Ramos (cell line): ENCODE results near the gene GATAD2B.
"Not testable (repeated sequence)": the region's sequence is repeated elsewhere in the genome, so short reads cannot be mapped to it uniquely, and the experiment has no call there.

Experiments
- in situ Hi-C: fragments of 300-500 bp; cut with MboI; formaldehyde crosslinking; loops from one replicate; pipeline ENCODE4 v1.14.3; 2022; ENCODE audit warnings: low sequenced_read_pairs; ENCODE audit not compliant: unreplicated experiment

Gene GATAD2B

GRCh38 chr1:153899509-153899908, 23.3 kb downstream of the GATAD2B start:
- in situ Hi-C loops: no loop called here

- in situ Hi-C loops: not testable (repeated sequence)
Observed at GRCh38 chr1:153895866-153896265, 26.9 kb downstream of the GATAD2B start.

DNA sequence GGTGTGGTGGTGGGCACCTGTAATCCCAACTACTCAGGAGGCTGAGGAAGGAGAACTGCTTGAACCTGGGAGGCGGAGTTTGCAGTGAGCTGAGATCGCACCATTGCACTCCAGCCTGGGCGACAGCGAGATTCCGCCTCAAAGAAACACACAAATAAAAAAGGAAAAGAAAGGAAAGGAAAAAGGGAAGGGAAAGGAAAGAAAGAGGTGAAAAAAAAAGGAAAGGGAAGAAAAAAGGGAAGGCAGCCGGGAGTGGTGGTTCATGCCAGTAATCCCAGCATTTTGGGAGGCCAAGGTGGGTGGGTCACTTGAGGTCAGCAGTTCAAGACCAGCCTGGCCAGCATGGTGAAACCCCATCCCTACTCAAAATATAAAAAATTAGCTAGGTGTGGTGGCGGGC, 31.7 kb downstream of the GATAD2B start:
- in situ Hi-C loops: not testable (repeated sequence)

- in situ Hi-C loops: no loop called here
Observed at GRCh38 chr1:153888533-153888932, 34.2 kb downstream of the GATAD2B start.

GRCh38 chr1:153886127-153886526, 36.6 kb downstream of the GATAD2B start:
- in situ Hi-C loops: no loop called here

DNA sequence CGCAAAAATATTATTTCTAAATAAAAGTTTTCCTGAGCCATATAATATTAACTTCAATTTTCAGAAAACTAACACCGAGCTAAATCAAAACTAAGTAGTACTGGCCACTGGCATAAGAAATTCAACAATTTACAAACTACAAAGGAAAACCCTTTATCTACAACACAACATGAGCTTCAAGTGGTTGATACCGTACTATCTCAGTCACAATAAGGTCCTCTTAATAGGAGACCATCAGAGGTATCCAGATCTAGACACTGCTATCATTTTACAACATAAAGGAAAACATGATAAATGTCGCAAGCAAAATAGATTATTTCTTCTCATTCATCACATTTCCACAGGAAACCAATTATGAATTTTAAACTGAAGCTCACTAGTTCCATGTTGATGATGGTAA, 39.5 kb downstream of the GATAD2B start:
- in situ Hi-C loops: no loop called here

DNA sequence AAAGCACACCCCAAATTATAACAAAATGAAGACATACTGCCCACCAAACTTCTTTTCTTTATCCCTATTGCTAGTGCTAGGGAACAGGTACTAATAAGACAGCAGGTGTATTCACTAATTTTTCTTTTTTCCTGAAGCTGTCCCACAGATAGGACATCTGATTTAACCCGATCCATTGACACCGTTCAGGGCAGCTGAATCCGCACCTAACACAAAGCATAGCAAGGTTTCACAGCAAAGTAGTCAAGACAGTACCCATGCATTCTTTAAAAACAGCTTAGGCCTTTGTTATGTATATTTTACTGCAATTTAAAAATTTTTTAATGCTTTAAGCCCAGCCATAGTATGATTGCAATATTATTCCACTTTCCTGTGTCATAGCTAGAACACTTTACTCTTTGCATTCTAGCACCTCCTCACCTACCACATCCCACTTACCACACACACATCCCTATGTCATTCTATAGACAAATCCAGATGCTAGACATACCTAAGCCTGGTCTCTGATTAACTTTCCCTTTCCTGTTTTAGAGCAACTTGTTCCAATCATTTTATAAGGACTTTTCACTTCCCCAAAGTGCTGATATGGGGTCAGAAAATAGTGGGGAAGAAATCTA, 40.4 kb downstream of the GATAD2B start:
- in situ Hi-C loops: no loop called here

- in situ Hi-C loops: no loop called here
Observed at GRCh38 chr1:153881751-153882150, 41.0 kb downstream of the GATAD2B start.

- in situ Hi-C loops: no loop called here
Observed at GRCh38 chr1:153880962-153881361, 41.8 kb downstream of the GATAD2B start.

DNA sequence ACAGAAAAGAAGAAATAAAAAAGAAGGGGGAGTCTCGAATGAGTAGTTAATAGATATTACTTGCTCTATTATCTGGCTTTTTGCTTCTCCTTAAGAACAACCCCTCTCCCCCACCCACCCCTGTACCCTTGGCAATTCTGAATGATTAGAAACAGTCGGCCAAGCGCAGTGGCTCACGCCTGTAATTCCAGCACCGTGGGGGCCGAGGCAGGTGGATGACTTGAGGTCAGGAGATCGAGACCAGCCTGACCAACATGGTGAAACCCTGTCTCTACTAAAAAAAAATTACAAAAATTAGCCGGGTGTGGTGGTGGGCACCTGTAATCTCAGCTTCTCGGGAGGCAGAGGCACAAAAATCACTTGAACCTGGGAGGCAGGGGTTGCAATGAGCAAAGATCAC, 42.7 kb downstream of the GATAD2B start:
- in situ Hi-C loops: no loop called here

- in situ Hi-C loops: no loop called here
Observed at GRCh38 chr1:153877112-153877511, 45.7 kb downstream of the GATAD2B start.

DNA sequence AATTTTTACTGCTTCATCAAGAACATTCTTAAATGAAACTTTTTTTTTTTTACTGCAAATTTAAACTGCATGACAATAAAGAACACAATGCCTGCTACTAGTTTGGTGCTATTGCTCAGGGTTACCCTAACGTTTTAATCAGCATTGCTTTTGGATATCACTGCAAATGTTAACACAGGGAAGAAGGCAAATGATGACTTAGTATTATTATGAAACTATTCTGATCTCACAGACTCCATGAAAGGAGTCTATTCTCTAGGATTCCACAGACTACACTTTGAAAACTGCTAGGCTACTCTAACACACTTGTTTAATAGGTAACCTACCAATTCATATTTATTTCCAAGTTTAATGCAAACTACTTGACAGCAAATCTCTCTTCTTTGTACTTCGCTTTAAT, 49.8 kb downstream of the GATAD2B start:
- in situ Hi-C loops: no loop called here

DNA sequence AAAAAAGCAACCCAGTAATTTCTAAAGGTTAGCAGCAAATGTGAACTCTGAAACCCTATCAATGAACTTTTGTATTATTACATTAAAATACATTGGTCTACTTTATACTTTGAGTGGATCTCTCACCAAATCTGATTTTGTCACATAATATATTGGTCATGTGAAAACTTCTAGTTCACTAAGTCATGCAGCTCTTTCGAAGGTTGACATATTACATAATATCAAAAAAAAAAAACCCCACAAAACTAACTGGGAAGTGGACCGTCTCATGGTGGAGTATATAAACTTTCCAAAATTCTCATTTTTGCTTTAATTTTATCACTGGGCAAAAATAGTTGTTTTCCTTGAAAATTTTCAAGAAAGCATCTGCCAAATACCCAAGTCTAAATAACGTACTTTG, 50.4 kb downstream of the GATAD2B start:
- in situ Hi-C loops: no loop called here

DNA sequence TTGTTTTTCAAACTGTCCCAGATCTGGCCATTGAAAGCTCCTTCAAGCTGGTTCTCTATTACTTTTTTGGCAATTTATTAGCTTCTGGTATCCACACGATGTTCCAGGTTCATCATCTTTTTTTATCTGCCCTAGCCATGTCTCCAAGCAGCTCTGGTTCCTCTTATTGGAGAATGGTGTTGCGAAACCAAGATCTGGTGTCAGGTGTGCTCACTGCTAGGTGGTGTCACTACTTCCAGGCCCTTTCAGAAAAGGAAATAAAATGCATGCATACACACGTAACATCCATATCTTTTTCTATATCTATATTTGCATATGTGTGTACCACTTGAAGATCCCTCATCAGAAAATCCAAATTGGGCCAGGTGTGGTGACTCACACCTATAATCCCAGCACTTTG, 53.3 kb downstream of the GATAD2B start:
- in situ Hi-C loops: no loop called here

DNA sequence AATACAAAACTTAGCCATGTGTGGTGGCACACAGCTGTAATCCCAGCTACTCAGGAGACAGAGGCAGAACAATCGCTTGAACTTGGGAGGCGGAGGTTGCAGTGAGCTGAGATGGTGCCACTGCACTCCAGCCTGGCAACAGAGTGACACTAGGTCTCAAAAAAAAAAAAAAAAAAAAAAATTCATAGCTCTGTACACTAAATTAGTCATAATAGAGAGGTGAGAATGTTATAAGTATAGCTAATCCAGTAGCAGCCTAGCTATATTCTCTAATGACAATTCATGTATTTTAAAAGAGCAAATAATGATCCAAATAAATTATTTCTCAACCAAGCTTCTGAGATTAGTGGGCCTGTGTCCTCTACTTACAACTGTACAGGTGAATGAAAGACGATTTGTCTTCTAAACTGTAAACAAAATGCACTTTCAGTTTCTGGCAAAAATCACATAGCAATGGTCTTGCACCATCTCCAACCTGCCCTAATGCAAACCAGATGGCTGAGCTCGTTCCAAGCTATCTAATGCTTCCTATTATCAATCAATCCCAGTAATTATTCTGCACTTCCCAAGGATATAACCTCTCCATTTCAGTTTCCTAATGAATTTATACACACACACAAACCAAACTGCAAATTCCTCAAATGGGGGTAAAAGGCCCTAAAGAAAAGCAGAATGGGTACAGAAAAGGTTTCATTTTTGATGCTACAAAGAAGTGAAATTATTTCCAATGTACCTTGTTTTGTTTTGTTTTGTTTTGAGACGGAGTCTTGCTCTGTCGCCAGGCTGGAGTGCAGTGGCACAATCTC, 56.5 kb downstream of the GATAD2B start:
- in situ Hi-C loops: no loop called here

GRCh38 chr1:153860285-153860684, 62.5 kb downstream of the GATAD2B start:
- in situ Hi-C loops: no loop called here

DNA sequence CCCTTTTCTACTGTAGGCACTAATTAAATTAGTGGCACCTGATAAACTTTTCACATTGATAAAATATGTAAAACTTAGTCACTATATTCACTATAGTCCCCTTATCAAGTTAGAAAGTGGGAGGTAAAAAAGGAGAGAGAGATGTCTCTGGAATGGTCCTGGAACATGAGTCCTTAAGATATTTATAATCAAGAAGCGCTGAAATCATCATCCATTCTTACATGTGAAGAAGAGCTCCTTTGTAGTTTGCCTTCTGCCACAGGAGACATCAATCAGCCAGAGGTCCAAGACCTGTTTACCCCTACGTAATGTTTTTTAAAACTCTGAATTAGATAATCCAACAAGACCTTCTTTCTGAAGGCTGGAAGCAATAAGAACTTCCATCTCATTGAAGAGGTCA, 65.3 kb downstream of the GATAD2B start:
- in situ Hi-C loops: no loop called here

- in situ Hi-C loops: no loop called here
Observed at GRCh38 chr1:153856763-153857162, 66.0 kb downstream of the GATAD2B start.

- in situ Hi-C loops: no loop called here
Observed at GRCh38 chr1:153852170-153852569, 70.6 kb downstream of the GATAD2B start.

GRCh38 chr1:153849487-153850185, 73.1 kb downstream of the GATAD2B start:
- in situ Hi-C loops: no loop called here

GRCh38 chr1:153848805-153849204, 74.0 kb downstream of the GATAD2B start:
- in situ Hi-C loops: no loop called here
